Measurements from ENCODE around the gene MAP4K2. TPM values are rescaled to one million over a fixed set of nuclear protein-coding genes. Genes with fewer than 3 reads are reported as not detected.
A peak's percentile ranks its signal among the peaks of the same experiment; 100 is the strongest.

MAP4K2 gene
- total and polyA plus RNA-seq, 8 donors = 6.1 to 24.0 (median 7.7) TPM

GRCh38 chr11:64799256-64799622, 3.8 kb downstream of the MAP4K2 start:
- 82 to 85% methylated on average over 7 of the region's 7 CpGs for WGBS, 2 donors
- intact Hi-C loops (cut with DNase I) = loop anchor here in 1 of 3 donors (10.0 kb wide), 1 partner anchor 96 kb away; no protein-coding TSS in a partner anchor
- Histone ChIP-seq H3K4me1 (peaks cover 6 to 11% (median 6%) of the 10 kb centered on the region in 3 donors), H3K36me3 (no peaks in the 10 kb centered on the region), H3K27ac (no peak overlapping the region), H3K27me3 (no peaks in the 10 kb centered on the region), H3K9me3 (no peaks in the 10 kb centered on the region), H3K4me3 (no peak overlapping the region)
- FAIRE-seq = no peak
- no peak for TF ChIP-seq CTCF (IDR thresholded peaks at IDR 0.05)
- peak in 2 of 6 donors; percentile 12 to 30 for DNase-seq
- no peak for ATAC-seq

GRCh38 chr11:64796757-64797541, 6.1 kb downstream of the MAP4K2 start:
- no peak for FAIRE-seq
- Histone ChIP-seq H3K27ac (no peak overlapping the region), H3K4me3 (no peak overlapping the region), H3K27me3 (no peaks in the 10 kb centered on the region), H3K36me3 (no peaks in the 10 kb centered on the region), H3K9me3 (no peaks in the 10 kb centered on the region), H3K4me1 (no peaks in the 10 kb centered on the region)
- TF ChIP-seq CTCF (IDR thresholded peaks at IDR 0.05) = no peak
- intact Hi-C loops (cut with DNase I) = loop anchor here in 1 of 3 donors (10.0 kb wide), 1 partner anchor 98 kb away; no protein-coding TSS in a partner anchor
- ATAC-seq = no peak
- 89 to 91% methylated on average over 19 of the region's 19 CpGs for WGBS, 2 donors
- peak in 3 of 6 donors; percentile 29 to 60 (median 50) for DNase-seq

GRCh38 chr11:64796047-64796756, 6.8 kb downstream of the MAP4K2 start:
- intact Hi-C loops (cut with DNase I) = loop anchor here in 1 of 3 donors (10.0 kb wide), 1 partner anchor 99 kb away; no protein-coding TSS in a partner anchor
- H3K27me3 ChIP-seq = no peaks in the 10 kb centered on the region
- ATAC-seq (no peak), DNase-seq (peak in 2 of 6 donors; percentile 12 to 54), FAIRE-seq (no peak)
- 86 to 88% methylated on average over 19 of the region's 19 CpGs for whole genome bisulfite sequencing, 2 donors
- TF ChIP-seq CTCF (IDR thresholded peaks at IDR 0.05) = no peak
- no peak overlapping the region for H3K4me3 ChIP-seq
- H3K9me3 ChIP-seq = no peaks in the 10 kb centered on the region
- H3K4me1 ChIP-seq = no peaks in the 10 kb centered on the region
- no peak overlapping the region for H3K27ac ChIP-seq
- H3K36me3 ChIP-seq = no peaks in the 10 kb centered on the region

- ATAC-seq (no peak), DNase-seq (peak in 1 of 6 donors; percentile 10), FAIRE-seq (no peak)
- Histone ChIP-seq H3K27ac (no peak overlapping the region), H3K36me3 (no peaks in the 10 kb centered on the region), H3K27me3 (no peaks in the 10 kb centered on the region), H3K9me3 (no peaks in the 10 kb centered on the region), H3K4me1 (no peaks in the 10 kb centered on the region), H3K4me3 (no peak overlapping the region)
- intact Hi-C loops (cut with DNase I) = loop anchor here in 1 of 3 donors (10.0 kb wide), 1 partner anchor 100 kb away; no protein-coding TSS in a partner anchor
- 91 to 97% methylated on average over 10 of the region's 10 CpGs for WGBS, 2 donors
- TF ChIP-seq CTCF (IDR thresholded peaks at IDR 0.05) = no peak
Measured at GRCh38 chr11:64794526-64794925, 8.5 kb downstream of the MAP4K2 start.

Measured in pancreas (tissue), 10 donors.